Ascending aorta (tissue), 2 donors: ENCODE measurements around the gene ATP10D. TPM values are rescaled to one million over a fixed set of nuclear protein-coding genes. Genes with fewer than 3 reads are reported as not detected.

Experiments
- DNase-seq, 2 donors: peaks; one replicate each; pipeline ENCODE4 v3.0.0-alpha.2; 2019; ENCODE audit warnings: low spot score in 2 of 2
- H3K27ac ChIP-seq, 2 donors: fragments of 200-600 bp; sonication (generic); one replicate each; pipeline ENCODE4 v1.5.1; 2016 to 2017; ENCODE audit warnings: mild to moderate bottlenecking in 1 of 2
- H3K27me3 ChIP-seq: fragments of 200-600 bp; sonication (generic); one replicate; pipeline ENCODE4 v1.5.1; 2017
- H3K36me3 ChIP-seq, 2 donors: fragments of 200-600 bp; sonication (generic); one replicate each; pipeline ENCODE4 v1.5.1; 2016
- H3K4me1 ChIP-seq, 2 donors: fragments of 200-600 bp; sonication (generic); one replicate each; pipeline ENCODE4 v1.5.1; 2016 to 2017; ENCODE audit warnings: mild to moderate bottlenecking in 1 of 2
- H3K4me3 ChIP-seq, 2 donors: fragments of 200-600 bp; sonication (generic); one replicate each; pipeline ENCODE4 v1.5.1; 2016 to 2017; ENCODE audit warnings: mild to moderate bottlenecking in 1 of 2
- H3K9me3 ChIP-seq, 2 donors: fragments of 200-600 bp; sonication (generic); one replicate each; pipeline ENCODE4 v1.5.1; 2016
- CTCF ChIP-seq, 3 experiments: fragments of 200-600 bp in 2 of 3; fragments of 450-650 bp in 1 of 3; sonication (generic) in 2 of 3; IDR thresholded peaks; one replicate each; pipeline ENCODE4 v1.5.1; 2016 to 2019; ENCODE audit warnings: antibody characterized with exemption in 3 of 3, mild to moderate bottlenecking in 1 of 3, moderate library complexity in 1 of 3
- intact Hi-C: fragments of 100-400 bp; cut with DNase I; formaldehyde crosslinking; loops from one replicate; pipeline ENCODE4 v1.15.1; 2023
- total RNA-seq: library from RNA; depleted of rRNA; stranded (reverse); fragments of >200 nt; gene quantifications from one replicate; pipeline ENCODE4 v1.1.0, GENCODE V29; 2016

ATP10D gene
- total RNA-seq, 1 donor from 2014 or later, result 22.1 TPM

GRCh38 chr4:47640911-47641310 is 155.8 kb downstream of the ATP10D start:
- intact Hi-C loops, result no loop called here
- no peak for DNase-seq
- H3K9me3 ChIP-seq, result peaks cover 0 to 4% of the 10 kb centered on the region in 2 donors
- no peak overlapping the region for H3K4me3 ChIP-seq
- no peaks in the 10 kb centered on the region for H3K4me1 ChIP-seq
- TF ChIP-seq CTCF (IDR thresholded peaks at IDR 0.05), result no peak
- H3K27me3 ChIP-seq, result no peaks in the 10 kb centered on the region
- no peaks in the 10 kb centered on the region for H3K36me3 ChIP-seq
- H3K27ac ChIP-seq, result no peak overlapping the region

GRCh38 chr4:47641755-47642154 is 156.7 kb downstream of the ATP10D start:
- peaks cover 0 to 4% of the 10 kb centered on the region in 2 donors for H3K9me3 ChIP-seq
- TF ChIP-seq CTCF (IDR thresholded peaks at IDR 0.05), result no peak
- no peak overlapping the region for H3K4me3 ChIP-seq
- no peaks in the 10 kb centered on the region for H3K36me3 ChIP-seq
- DNase-seq, result no peak
- intact Hi-C loops, result no loop called here
- no peak overlapping the region for H3K27ac ChIP-seq
- H3K4me1 ChIP-seq, result no peaks in the 10 kb centered on the region
- no peaks in the 10 kb centered on the region for H3K27me3 ChIP-seq

GRCh38 chr4:47642191-47642830 is 157.2 kb downstream of the ATP10D start:
- no peak for DNase-seq
- intact Hi-C loops, result no loop called here
- Histone ChIP-seq H3K27ac (no peak overlapping the region), H3K9me3 (no peaks in the 10 kb centered on the region), H3K27me3 (no peaks in the 10 kb centered on the region), H3K4me1 (no peaks in the 10 kb centered on the region), H3K36me3 (no peaks in the 10 kb centered on the region), H3K4me3 (no peak overlapping the region)
- TF ChIP-seq CTCF (IDR thresholded peaks at IDR 0.05), result no peak

Other genes starting within 250 kb of the ATP10D start
- 1.7 TPM for gene COMMD8, start 21.6 kb upstream of the ATP10D start, total RNA-seq